Activated gamma-delta T cell (primary cell): ENCODE data around the gene USP49.

Experiments used
- DNase-seq: peaks from one replicate; lab custom pipeline; 2025; lab: John Stamatoyannopoulos, UW

The USP49 gene

DNA sequence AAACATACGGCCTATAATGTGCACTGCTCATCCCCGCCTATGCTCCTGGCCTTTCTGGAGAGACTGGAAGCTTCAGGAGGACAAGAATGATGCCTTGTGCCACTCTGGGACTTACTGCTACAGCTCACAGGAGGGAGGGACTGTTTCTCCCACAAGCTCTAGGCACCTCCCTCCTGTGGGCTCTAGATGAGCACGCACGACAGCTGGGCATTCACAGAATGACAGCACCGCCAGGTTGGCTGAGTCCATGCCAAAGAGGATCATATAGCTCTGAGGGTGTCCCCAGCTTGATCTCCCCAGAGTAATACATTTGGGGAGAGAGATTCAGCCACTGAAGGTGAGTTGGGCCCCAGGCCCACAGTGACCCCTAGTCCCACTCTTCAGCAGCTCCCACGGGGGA, 137.9 kb downstream of the USP49 start:
- DNase-seq, result no peak

DNA sequence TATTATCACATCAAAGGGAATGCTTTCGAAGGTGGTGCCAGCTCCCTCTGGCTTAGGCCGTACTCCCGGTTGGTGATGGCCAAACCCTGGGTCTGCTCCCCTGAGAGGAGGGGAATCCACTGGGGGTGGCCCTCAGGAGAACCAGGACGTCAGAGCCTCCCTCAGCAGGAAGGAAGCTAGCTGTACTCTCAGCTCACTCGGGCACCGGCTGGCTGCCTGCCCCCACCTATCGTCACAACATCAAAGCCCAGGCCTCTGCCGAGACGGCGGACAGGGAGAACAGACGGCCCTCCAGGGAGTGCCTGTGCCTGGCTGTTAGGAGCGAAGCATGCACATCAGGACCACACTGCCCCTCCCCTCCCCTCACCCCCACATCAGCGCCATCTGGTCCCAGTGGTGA, 138.8 kb downstream of the USP49 start:
- DNase-seq, result no peak

DNA sequence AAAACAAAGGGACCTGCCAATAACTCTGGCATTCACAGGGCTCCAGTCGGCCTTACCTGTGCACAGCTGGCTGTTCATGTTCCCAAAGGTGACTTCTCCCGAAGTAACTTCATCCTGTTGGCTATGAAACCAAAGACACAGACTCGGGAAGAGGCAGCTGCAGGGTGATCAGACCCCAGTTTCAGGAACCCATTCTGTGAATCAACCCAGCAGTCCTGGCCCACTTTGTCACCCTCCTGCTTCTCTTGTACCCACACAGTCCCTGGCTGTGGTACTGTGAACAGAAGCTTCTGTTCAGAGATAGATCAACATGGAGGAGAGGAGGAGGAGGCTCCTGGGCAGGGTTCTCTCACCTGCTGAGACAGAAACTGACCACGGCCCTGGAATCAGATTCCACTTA, 139.3 kb downstream of the USP49 start:
- no peak for DNase-seq

DNA sequence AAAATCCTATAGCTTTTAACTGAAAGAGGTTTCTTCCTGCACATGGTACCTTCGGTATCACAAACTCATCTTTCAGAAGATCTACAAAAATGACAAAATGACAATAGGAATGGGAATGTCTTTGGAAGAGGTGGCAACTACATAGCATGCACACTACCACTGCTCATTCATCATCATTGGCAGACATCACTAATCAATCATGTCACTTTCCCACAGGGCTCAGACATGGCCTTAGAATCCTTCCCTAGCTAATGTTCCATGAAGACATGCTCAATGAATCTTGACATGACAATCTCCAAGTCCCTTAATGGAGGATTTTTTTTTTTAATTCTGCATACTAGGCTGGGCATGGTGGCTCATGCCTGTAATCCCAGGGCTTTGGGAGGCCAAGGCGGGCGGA, 144.8 kb downstream of the USP49 start:
- no peak for DNase-seq

DNA sequence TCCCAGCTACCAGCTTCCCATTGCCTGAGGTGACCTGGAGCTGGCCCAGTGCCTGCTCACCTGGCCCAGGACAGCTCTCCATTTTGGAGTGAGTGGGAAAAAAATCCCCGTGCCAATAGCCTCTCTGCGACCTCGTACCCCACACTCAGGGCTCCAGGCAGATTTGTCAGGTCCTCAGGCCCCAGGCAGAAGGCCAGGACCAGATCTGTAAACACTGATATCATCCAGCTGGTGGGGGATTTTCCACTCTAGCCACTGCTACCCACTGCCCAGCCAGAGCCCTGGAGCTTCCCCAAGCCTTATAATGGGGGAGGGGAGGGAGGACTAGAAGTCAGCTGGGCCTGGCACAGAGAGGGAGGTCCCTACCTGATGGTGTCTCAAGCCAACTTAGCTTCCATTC, 146.6 kb downstream of the USP49 start:
- no peak for DNase-seq

DNA sequence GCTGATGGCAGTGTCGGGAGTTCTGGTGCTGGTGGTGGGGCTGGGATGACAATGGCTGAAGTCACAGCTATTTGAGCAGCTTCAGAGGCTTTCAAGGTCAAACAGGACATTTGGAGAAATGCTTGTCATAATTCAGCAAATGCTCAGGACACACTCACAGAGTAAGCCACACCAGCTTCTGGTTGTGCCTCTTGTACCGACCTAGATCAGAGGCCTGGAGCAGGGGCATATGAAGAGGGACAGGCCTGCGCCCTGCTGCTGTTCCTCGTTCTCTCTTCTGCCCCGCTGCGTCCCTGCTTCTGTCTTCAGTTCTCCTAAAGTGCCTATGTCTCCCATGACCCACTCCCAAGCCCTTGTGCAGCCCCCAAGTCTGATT, 147.1 kb downstream of the USP49 start:
- no peak for DNase-seq

DNA sequence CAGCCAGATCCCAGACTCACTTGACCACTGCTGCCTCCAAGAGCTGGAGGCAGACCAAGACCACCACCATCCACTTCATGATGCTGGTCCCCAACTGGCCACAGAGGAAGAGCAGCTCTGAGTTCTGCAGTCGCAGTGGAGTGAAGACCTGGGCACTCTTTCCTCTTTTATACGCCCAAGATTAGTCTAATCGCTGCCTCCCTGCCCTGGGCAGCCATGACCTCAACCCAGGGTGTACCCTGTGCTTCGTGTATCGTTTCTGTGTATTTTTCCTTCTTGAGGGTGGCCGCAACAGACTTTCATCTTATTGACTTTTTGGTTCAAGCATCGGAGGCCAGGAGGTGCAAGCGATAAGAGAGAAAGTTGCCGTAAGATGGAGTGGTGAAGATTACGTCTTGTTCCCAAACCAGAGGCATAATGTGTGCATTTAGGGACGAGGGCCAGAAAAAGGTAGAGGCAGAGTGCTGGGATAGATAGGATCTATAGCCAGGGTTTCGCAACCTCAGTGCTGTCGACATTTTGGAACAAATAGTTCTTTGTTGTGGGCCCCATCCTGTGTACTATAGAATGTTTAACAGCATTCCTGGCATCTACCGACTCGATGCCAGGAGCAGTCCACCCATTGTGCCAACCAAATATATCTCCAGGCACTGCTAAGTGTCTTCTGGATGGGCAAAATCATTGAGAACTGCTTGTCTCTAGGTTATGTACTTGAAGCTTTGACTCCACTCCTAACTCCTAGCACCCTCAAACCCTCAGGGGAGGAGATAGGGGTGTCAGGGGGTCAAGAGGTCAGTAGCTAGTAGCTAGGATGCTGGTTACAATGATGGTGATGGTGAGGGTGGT, 147.7 kb downstream of the USP49 start, which contains the start of gene PGC:
TSS of gene PGC (minus strand) at position 142 of the 846 bp plus-strand sequence. CDS start at position 79, 63 bp downstream.
- no peak for DNase-seq

DNA sequence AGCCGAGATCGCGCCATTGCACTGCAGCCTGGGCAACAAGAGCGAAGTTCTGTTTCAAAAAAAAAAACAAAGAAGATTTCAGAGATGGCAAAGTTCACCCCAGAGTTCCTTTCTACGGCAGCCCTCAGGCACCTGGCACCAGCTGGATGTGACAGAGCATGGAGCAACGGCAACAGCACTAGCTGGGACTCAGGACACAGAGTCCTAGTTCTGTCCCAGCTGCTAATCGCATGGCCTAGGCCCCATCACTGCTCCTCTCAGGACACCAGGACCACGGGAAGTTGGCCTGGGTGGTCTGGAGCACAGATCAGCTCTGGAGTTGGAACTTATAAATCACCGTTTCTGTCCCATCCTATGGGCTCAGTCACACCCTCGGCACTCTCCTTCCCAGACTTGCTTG, 149.1 kb downstream of the USP49 start:
- DNase-seq, result no peak

DNA sequence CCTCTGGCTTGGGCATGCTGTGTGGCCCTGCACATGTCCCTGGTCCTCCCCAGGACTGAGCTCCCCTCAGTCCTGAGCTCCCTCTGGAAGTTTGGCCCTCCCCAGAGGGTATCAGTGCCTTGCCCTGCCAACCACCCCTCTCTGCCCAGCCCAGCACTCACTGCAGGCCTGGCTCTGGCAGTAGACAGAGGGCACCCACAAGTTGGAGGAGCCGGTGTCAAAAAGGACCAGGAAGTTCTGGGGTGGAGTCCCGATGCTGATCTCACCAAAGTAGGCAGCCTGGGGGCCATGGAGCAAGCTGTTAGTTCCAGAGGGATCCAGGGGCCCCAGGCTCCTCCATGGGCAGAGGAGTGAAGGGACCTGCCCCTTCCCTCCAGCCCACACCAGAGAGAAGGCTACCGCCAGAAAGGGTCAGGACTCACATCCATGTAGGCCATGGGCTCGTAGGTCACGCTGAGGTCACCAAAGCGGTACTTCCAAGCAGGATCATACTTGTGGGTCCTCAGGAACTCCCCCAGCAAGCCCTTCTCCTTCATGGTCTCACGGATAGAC, 150.9 kb downstream of the USP49 start:
- DNase-seq, result no peak

DNA sequence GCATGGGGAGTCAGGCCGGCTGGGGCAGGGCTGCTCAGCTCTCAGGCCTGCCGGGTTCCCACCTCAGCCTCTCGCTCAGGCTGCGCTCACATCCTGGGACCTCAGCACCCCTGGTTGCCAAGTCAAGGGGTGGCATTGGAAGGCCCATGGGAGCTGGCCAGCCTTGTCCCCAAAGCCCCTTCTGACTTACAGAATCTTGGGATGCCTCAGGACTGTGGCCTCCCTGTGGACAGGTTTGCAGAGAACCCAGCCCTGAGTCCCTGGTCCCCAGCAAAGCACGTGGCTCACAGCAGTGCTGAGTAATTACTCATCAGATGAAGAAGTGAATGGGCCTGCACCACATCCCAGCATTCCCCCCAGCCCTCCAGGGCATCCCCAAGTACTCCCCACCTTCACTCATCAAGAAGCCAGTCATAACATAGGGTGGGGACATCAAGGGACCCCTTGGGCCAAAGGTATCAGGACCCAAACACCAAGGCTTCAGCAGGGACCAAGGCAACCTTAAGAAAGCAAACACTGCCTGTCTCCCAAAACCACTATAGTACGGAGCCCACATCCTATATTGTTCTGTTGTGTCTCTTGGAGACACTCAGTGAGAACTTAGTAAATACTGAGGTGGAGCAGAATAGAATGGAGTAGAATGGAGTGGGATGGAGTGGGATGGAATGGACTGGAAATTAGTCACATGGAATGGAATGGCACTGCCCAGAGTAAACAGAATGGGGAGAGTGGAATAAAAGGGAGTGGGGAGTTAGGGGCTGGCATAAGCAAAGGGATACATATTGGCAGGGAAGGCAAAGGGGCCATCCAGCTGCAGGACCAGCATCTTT, 151.6 kb downstream of the USP49 start:
- DNase-seq, result no peak

DNA sequence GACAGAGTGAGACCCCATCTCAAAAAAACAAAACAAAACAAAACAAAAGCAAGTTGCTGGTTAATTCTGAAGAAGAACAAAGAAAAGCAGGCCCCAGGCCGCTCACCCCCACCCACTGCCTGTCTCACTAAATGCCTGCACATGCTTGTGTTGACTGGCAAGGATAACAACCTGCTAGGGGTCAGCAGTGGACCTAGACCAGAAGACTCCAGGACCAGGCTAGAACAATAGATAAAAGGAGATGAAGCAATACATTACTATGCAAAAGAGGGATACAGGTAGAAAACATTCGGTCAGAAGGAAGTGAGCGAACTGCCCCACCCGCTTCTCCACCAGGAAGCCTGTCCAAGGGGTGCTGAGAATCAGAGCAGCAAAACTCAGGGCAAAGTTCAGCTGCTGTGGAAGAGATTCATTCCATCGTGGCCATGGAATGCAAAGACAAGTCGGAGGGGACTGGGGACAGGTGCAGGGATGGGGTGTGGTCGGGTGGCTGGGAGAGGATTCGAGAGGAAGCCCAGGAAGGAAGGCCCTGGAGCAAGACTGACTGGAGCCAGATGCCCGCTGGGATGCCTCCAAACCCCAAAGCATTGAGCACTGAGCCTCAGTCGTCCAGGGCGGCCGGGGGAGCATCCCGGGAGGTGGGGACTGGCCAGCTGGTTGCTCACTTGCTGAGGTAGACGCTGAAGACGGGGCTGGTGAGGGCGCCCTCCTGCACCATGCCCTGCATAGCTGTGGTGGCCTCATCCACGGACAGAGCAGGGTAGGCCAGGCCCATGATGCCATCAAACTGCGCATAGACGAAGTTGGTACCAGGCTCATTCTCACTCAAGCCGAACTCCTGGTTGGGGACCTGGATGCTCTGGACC, 153.3 kb downstream of the USP49 start:
- no peak for DNase-seq

DNA sequence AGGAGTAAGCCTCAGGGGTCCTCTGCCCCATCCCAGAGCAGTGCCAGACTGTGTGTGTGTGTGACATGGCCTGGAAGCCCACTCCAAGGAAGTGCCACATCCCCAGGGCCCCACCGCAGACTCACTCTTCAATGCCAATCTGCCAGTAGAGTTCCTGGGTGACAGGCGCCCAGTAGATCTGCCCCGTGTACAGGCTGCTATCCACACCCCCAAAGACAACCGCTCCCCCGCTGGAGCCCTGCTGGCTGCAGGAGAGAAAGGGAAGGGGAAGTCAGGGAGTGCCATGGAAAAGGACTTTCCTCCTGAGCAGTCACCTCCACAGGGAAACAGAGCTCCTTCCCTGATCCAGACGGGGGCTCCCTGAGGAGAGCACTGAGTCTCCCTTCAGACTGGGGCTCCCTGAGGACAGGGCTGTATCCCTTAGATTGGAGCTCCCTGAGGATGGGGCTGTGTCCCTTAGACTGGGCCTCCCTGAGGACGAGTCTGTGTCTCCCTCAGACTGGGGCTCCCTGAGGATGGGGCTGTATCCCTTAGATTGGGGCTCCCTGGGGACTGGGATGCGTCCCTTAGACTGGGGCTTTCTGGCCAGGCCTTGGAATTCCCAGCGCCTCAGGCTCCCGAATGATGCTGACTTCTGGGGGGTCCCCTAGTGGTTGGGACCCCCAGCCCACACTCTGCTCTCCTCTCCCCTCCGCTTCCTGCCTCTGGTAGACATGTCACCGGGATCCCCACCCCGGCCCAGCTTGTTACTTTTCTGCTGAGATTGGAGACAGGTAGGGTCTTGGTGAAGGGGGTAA, 154.6 kb downstream of the USP49 start:
- DNase-seq, result no peak
